GM15510 (cell line): Measurements from ENCODE around the gene SNED1.

Source experiments
- POLR2A ChIP-seq: IDR thresholded peaks from 3 replicates; pipeline ENCODE4 v1.6.1; 2011; ENCODE audit warnings: borderline replicate concordance; ENCODE audit not compliant: insufficient read length; ENCODE audit errors: extremely low read depth

The SNED1 gene

GRCh38 chr2:240956935-240957655, 41.3 kb upstream of the SNED1 start:
- TF ChIP-seq POLR2A = no peak

DNA sequence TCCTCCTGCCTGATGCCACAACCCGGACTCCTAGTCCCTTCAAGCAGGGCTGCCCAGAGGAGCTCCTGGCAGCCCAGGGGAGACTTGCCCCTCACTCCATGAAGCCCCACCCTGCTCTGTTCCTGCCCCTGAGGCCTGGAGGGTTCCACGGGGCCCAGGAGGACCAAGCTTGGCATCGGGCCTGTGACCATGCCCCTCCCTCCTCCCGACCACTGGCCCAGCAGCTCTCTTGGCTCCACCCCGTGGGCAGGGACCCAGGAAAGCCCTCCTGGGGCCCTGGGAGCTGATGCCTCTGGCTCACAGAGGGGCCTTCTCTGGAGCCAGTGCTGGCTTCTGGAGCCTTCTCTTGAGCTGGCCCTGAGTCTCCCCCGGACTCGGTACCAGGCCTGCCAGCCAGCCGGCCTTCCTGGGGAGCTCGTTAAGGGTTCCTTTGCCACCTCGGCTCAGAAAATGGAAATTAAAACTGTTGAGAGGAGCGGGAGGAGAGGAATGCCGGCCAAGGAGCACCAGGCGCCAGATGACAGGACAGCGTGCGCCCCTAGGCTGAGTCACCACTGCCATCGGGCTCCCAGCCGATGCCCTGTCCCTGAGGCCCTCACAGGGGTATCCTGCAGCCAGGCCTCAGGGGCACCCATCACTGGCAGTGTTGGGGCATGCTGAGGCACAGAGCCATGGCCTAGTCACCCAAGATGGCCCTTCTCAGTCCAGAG, 40.6 kb upstream of the SNED1 start:
- TF ChIP-seq POLR2A = no peak

DNA sequence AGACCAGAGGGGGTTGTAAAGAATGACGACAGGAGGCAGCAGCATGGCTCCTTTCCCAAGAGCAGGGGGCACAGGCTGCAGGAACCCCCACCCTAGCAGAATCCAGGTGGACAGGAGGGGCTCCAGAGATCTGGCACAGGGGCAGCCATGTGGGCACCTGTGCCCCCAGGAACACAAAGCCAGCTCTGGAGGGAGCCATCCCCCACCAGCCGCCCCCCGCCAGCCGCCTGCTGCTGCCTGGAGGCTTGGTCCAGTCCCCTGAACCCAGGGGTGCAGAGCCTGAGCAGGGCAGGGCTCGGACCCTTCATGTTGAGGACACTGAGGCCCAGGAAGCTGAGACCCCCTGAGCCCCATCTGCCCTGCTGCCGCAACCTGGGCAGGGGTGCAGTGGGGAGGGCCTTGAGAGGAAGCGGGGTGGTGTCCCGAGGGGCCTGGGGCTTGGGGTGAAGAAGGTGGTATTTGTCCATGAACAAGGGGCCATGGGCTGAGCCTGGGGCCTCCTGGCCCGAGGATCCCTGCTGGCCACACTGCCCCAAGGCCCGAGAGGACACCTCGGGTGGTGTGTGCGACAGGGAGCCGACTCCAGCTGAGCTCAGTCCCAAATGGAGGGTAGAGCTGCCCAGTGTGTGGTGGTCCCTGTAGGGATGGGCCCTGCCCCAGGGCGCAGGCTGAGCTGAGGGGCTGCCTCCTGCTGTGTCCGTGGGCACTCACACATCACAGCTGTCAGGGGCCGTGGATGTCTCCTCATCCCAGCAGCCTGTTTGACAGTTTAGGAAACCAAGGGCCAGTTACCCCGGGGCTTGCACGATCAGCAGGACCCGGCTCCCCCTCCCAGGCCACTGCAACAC, 39.8 kb upstream of the SNED1 start:
- no peak for TF ChIP-seq POLR2A

- no peak for TF ChIP-seq POLR2A
These were observed 39.0 kb upstream of the SNED1 start for GRCh38 chr2:240959214-240959940.

DNA sequence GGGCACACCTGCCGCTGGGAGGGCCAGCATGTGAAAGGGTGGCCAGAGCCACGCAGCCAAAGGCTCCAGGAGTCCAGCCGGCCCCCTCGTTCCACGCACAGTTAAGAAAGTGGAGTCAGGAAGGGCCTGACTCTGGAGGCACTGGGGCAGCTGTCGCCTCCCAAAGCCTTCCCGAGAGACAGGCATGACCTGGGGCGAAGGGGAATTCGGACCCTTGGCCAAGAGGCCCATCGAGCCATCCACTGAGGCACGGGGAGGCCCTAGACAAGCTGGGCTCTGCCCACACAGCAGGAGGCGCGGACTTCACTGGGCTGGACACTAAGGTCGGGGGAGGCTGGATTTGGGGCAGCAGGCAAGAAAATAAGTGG, 38.5 kb upstream of the SNED1 start:
- no peak for TF ChIP-seq POLR2A

DNA sequence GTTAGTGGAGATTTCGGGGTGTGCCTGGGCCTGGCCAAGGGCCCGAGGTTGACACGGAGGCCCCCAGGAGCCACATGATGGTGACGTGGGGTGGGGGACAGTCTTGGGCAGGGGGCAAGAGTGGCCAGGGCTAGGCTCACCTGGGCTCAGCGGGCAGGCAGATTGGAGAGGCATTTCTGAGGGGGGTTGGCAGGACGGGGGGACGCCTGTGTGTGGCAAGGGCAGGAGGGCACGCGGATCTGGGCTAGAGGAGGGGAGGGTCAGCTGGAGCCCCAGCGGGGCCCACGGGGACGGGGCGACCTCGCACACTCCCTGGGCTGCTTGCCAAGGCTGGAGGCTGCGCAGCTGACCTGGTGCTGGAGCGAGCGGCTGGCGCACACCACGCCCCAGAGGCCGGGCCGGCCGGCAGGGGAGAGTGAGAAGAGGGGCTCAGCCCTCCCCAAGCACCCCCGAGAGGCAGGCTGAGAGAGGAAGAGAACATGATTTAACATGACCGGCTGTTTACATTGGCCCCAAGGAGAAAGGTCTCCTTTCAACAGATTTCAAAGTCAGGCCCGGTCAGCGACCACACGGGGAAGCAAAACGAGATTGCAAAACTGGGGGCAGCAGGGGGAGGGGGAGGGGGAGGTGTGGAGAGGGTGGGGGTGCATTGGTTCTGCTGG, 38.0 kb upstream of the SNED1 start:
- TF ChIP-seq POLR2A = no peak

DNA sequence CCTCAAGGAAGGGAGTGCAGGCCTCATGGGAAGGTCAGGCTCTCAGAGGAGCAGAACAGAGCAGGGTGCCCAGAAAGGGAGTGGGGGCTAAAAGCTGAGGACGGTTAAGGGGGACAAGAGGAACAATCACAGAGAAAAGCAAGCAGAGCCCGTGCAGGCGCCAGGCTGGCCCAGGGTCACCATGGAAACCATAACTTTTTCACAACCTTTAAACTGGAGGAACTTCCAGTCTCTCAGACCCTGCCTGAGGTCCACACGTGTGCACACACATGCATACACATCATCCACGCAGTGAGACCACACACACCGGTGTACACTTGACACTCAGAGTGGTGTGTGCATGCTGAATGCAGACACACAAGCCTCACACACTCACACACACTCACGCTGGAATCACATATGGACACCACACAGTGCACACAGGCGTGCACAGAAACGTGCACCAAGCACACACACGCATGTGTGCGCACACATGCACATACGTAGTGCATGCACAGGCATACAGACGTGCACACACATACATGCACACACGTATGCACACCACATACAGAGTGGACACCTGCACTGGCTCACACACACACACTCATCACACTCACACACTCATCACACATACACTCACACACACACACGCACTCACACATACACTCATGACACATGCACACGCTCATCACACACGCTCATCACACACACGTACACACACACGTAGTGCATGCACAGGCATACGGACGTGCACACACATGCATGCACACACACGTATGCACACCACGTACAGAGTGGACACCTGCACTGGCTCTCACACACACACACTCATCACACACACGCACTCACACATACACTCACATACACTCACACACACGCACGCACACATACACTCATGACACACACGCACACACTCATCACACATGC, 37.2 kb upstream of the SNED1 start:
- TF ChIP-seq POLR2A = no peak

GRCh38 chr2:240961910-240962299, 36.5 kb upstream of the SNED1 start:
- TF ChIP-seq POLR2A = no peak

DNA sequence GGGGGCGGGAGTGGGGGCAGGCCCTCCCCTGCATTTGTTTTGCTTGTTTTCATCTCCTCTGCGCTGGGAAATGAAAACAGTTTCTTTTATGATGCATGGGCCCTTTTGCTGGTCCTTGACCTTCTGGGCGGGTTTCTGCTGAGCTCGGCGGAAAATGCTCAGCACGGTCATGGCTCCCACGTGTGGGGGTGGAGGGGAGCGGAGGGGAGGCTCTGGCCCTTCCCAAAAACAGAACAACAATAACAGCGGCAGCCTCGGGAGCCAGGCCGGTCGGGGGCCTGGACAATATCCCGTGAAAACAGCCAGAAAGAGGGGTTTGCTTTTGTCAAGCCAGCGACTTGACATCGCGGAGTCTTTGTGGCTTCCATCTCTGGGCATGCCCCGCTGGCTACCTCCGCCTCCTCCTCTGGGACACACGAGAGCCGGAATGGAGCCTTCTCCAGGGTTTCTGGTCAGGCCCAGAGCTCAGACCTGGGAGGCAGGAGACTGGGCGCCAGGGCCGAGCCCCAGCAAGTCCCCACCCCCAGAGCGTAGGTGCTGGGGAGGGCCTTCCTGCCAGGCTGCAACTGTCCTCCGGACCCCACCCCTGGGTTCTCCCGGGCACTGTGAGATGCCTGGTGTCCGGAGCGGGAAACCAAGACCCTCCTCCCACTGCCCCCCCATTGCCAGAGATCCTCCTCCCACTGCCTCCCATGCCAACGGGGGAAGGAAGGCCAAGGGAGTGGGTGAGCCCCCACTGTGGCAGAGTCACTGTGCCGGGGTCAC, 35.9 kb upstream of the SNED1 start:
- TF ChIP-seq POLR2A = no peak

DNA sequence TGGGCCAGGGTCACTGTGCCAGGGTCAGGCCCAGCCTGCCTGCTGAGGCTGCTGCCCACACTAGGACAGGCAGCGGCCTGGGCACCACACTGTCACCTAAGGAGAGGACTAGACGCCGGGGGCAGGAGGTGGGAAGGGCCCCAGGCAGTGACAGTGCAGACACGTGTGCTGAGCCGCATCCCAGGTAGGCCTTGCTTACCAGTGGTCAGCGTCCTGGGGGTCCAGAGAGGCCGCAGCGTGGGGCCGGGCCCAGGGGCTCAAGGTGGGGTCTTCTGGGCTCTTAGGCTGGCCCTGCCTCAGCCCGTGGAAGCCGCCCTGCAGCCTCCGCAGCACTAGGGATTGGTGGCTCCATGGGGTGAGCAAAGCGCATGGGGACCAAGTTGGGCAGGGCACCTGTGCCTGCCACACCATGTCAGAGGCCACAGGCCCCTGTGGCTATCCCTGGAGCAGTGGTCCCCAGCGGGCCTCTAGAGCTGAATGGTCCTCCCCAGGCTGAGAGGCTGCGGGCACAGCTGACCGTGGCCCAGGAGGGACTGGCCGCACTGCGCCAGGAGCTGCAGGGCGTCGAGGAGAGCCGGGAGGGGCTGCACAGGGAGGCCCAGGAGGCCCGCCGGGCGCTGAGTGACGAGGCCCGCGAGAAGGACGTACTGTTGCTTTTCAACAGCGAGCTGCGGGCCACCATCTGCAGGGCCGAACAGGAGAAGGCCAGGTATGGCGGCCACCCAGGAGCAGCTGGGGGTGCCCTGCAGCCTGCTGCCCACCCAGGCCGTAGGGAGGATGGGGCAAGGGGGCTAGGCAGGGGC, 35.2 kb upstream of the SNED1 start:
- no peak for TF ChIP-seq POLR2A

DNA sequence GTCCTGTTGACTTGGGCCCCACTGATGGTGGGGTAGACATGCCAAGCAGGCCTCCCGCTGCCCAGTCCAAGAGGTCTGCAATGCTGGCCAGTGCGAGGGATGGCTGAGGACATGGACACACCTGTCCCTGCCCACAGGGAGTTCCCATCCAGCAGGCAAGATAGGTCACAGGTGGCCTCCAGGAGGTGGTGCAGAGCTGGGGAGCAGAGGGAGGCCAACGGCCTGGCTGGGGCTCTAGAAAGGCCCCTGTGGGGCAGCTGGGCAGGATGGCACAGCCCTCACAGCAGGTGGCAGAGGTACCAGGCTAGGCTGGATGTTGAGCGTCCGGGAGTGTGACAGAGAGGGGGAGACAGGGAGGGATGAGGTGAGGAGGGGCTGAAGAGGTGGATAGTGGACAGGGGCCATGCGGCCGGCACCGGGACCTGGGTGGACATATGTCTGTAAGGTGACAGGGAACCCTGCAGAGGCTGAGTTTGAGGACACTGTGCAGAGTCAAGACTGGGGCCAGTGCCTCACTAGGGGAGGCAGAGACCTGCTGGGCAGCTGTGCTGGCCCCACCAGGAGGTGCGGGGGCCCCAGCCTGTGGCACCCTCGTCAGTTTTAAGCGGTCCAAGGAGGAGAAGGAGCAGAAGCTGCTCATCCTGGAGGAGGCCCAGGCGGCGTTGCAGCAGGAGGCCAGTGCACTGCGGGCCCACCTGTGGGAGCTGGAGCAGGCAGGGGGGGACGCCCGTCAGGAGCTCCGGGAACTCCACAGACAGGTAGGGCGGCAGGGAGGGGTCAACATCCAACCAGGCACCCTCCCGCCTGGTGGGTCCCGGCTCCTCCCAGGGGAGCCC, 34.3 kb upstream of the SNED1 start:
- TF ChIP-seq POLR2A = no peak
